ENCODE data around the gene TPR. TPM values are rescaled to one million over a fixed set of nuclear protein-coding genes. Genes with fewer than 3 reads are reported as not detected.

The TPR gene
- total RNA-seq, 4 donors from 2014 or later = 90.4 to 108 (median 104) TPM

GRCh38 chr1:186327331-186327730, 47.7 kb downstream of the TPR start:
- WGBS, 2 donors = 98 to 100% methylated on average over 1 of the region's 1 CpG
- H3K9me3 ChIP-seq = no peaks in the 10 kb centered on the region
- peaks cover 67 to 69% of the 10 kb centered on the region in 2 donors for H3K36me3 ChIP-seq
- TF ChIP-seq POLR2A (IDR thresholded peaks at IDR 0.05) (no peak), CTCF (IDR thresholded peaks at IDR 0.05) (no peak)
- H3K4me3 ChIP-seq (replicated peaks in 1 of 3) = no peak overlapping the region
- intact Hi-C loops (cut with DNase I) = no loop called here
- H3K4me1 ChIP-seq = no peaks in the 10 kb centered on the region
- H3K27ac ChIP-seq = no peak overlapping the region
- H3K27me3 ChIP-seq = no peaks in the 10 kb centered on the region
- DNase-seq = no peak

GRCh38 chr1:186326009-186326408, 49.0 kb downstream of the TPR start:
- 93 to 96% methylated on average over 1 of the region's 1 CpG for WGBS, 2 donors
- TF ChIP-seq POLR2A (IDR thresholded peaks at IDR 0.05) = no peak
- no peak for TF ChIP-seq CTCF (IDR thresholded peaks at IDR 0.05)
- Histone ChIP-seq H3K4me3 (replicated peaks in 1 of 3) (no peak overlapping the region), H3K9me3 (no peaks in the 10 kb centered on the region), H3K36me3 (peaks cover 67 to 70% of the 10 kb centered on the region in 2 donors), H3K27me3 (no peaks in the 10 kb centered on the region), H3K27ac (no peak overlapping the region), H3K4me1 (no peaks in the 10 kb centered on the region)
- intact Hi-C loops (cut with DNase I) = no loop called here
- no peak for DNase-seq

- DNase-seq = no peak
- TF ChIP-seq CTCF (IDR thresholded peaks at IDR 0.05) = no peak
- intact Hi-C loops (cut with DNase I) = no loop called here
- Histone ChIP-seq H3K4me1 (no peaks in the 10 kb centered on the region), H3K4me3 (replicated peaks in 1 of 3) (no peak overlapping the region), H3K27ac (no peak overlapping the region), H3K27me3 (no peaks in the 10 kb centered on the region), H3K9me3 (no peaks in the 10 kb centered on the region), H3K36me3 (peaks cover 67 to 70% of the 10 kb centered on the region in 2 donors)
- WGBS, 2 donors = 97 to 98% methylated on average over 2 of the region's 2 CpGs
Observed at GRCh38 chr1:186325239-186325638, 49.8 kb downstream of the TPR start.

GRCh38 chr1:186323865-186324264, 51.2 kb downstream of the TPR start:
- no peak for TF ChIP-seq CTCF (IDR thresholded peaks at IDR 0.05)
- TF ChIP-seq POLR2A (IDR thresholded peaks at IDR 0.05) = no peak
- Histone ChIP-seq H3K27ac (no peak overlapping the region), H3K4me3 (replicated peaks in 1 of 3) (no peak overlapping the region), H3K36me3 (peaks cover 68 to 70% of the 10 kb centered on the region in 2 donors), H3K9me3 (no peaks in the 10 kb centered on the region), H3K4me1 (no peaks in the 10 kb centered on the region), H3K27me3 (no peaks in the 10 kb centered on the region)
- no peak for DNase-seq
- 95% methylated on average over 4 of the region's 4 CpGs for WGBS, 2 donors
- intact Hi-C loops (cut with DNase I) = loop anchor here (5.0 kb wide), 1 partner anchor 38 kb away; no protein-coding TSS in a partner anchor

GRCh38 chr1:186315570-186315969, 59.5 kb downstream of the TPR start:
- intact Hi-C loops (cut with DNase I) = no loop called here
- H3K27ac ChIP-seq = no peak overlapping the region
- no peak overlapping the region for H3K4me3 ChIP-seq (replicated peaks in 1 of 3)
- no peaks in the 10 kb centered on the region for H3K9me3 ChIP-seq
- no peak for DNase-seq
- TF ChIP-seq CTCF (IDR thresholded peaks at IDR 0.05) (no peak), POLR2A (IDR thresholded peaks at IDR 0.05) (no peak)
- 97 to 98% methylated on average over 3 of the region's 3 CpGs for WGBS, 2 donors
- peaks cover 38 to 73% of the 10 kb centered on the region in 2 donors for H3K36me3 ChIP-seq
- H3K27me3 ChIP-seq = no peaks in the 10 kb centered on the region
- no peaks in the 10 kb centered on the region for H3K4me1 ChIP-seq
